Esophagus muscularis mucosa (tissue), 4 donors: ENCODE data around the gene IRX3. TPM values are rescaled to one million over a fixed set of nuclear protein-coding genes. Genes with fewer than 3 reads are reported as not detected.

ENCODE experiments used
- DNase-seq: peaks from one replicate; pipeline ENCODE4 v3.0.0-alpha.2; 2017; ENCODE audit errors: extremely low spot score
- H3K27ac ChIP-seq, 4 donors: fragments of 200-600 bp; sonication (generic); replicated peaks in 1 of 4; 1 replicate in 3 of 4; 2 replicates in 1 of 4; pipeline ENCODE4 v1.5.1; 2016 to 2019; ENCODE audit warnings: mild to moderate bottlenecking in 1 of 4
- H3K27me3 ChIP-seq, 4 donors: fragments of 200-600 bp; sonication (generic); one replicate each; pipeline versions ENCODE4 v1.5.1 to v1.6.0; 2016 to 2019
- H3K36me3 ChIP-seq, 4 donors: fragments of 200-600 bp; sonication (generic); one replicate each; pipeline ENCODE4 v1.5.1; 2016 to 2019
- H3K4me1 ChIP-seq, 4 donors: fragments of 200-600 bp; sonication (generic); one replicate each; pipeline ENCODE4 v1.5.1; 2016 to 2019
- H3K4me3 ChIP-seq, 4 donors: fragments of 200-600 bp; sonication (generic); 1 replicate in 2 of 4; 2 replicates in 2 of 4; pipeline ENCODE4 v1.5.1; 2016 to 2019; ENCODE audit warnings: mild to moderate bottlenecking in 4 of 4, moderate library complexity in 1 of 4
- H3K9me3 ChIP-seq, 4 donors: fragments of 200-600 bp; sonication (generic); 1 replicate in 3 of 4; 2 replicates in 1 of 4; pipeline ENCODE4 v1.5.1; 2016 to 2019
- CTCF ChIP-seq, 3 experiments: fragments of 200-600 bp in 2 of 3; fragments of 450-650 bp in 1 of 3; sonication (generic) in 2 of 3; IDR thresholded peaks; one replicate each; pipeline ENCODE4 v1.5.1; 2017 to 2019; ENCODE audit warnings: antibody characterized with exemption in 3 of 3, mild to moderate bottlenecking in 2 of 3, moderate library complexity in 1 of 3
- EP300 ChIP-seq: sonication (generic); formaldehyde crosslinking; IDR thresholded peaks from one replicate; pipeline ENCODE4 v1.6.1; 2017; ENCODE audit warnings: antibody characterized with exemption
- POLR2A ChIP-seq: fragments of 450-650 bp; IDR thresholded peaks from one replicate; pipeline ENCODE4 v1.6.1; 2017; ENCODE audit warnings: antibody characterized with exemption, moderate library complexity, mild to moderate bottlenecking, low read depth
- POLR2AphosphoS5 ChIP-seq, 2 donors: sonication (generic); formaldehyde crosslinking; IDR thresholded peaks; one replicate each; pipeline ENCODE4 v1.6.1; 2017; ENCODE audit warnings: antibody characterized with exemption in 2 of 2
- WGBS: methylation state at CpG from one replicate; pipeline ENCODE4 v1.1.5; 2018; 5-methylcytosine and 5-hydroxymethylcytosine counted together
- intact Hi-C: fragments of 100-400 bp; cut with DNase I; formaldehyde crosslinking; loops from one replicate; pipeline ENCODE4 v1.15.1; 2023
- total RNA-seq, 4 donors: library from RNA; depleted of rRNA; stranded (reverse); fragments of >200 nt; gene quantifications; one replicate each; pipeline versions ENCODE4 v1.1.0 to v1.2.1, GENCODE V29; 2016

The IRX3 gene
- total RNA-seq, 4 donors from 2014 or later = 0.39 to 1.7 (median 1.1) TPM

DNA sequence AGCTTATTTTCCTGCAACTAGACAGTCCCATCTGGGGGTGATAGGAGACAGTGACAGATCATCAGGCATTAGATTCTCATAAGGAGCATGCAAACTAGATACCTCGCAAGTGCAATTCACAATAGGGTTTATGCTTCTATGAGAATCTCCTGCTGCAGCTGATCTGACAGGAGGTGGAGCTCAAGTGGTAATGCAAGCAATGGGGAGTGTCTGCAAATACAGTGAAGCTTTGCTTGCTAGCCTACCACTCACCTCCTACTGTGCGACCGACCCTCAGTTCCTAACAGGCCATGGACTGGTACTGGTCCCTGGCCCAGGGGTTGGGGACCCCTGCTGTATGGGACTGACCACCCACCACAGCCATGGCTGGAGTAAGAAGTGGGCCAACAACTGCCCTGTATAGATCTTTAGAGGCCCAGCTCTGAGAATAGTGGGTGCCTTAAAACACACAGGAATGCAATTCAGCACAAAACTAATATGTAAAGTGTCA, 26.0 kb upstream of the IRX3 start:
- H3K4me3 ChIP-seq = no peak overlapping the region
- no peak overlapping the region for H3K27ac ChIP-seq
- no peaks in the 10 kb centered on the region for H3K36me3 ChIP-seq
- peaks cover 0 to 6% (median 0%) of the 10 kb centered on the region in 4 donors for H3K27me3 ChIP-seq
- intact Hi-C loops = no loop called here
- 100% methylated on average over 3 of the region's 3 CpGs for WGBS
- TF ChIP-seq CTCF (IDR thresholded peaks at IDR 0.05) = no peak
- no peaks in the 10 kb centered on the region for H3K9me3 ChIP-seq
- H3K4me1 ChIP-seq = no peaks in the 10 kb centered on the region
- no peak for DNase-seq

DNA sequence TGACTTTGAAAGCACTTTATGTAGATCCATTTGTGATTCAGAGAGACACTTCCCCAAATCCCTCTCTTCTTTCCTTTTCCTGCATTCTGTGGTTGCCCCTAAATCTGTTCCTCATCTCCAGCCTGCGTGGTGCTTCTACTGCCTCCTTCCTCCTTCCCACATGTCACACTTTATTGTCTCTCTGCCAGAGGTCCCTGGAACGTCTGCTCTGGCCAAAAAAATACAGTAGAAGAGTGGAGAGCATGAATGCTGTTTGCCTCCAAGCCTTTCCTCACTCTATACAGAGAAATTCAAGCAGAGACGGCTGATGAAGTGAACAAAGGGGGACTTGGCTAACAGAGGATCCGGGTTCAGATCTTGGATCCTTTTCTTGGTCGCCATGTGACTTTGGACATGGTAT, 22.8 kb upstream of the IRX3 start:
- Histone ChIP-seq H3K27me3 (peaks cover 0 to 25% (median 0%) of the 10 kb centered on the region in 4 donors), H3K27ac (no peak overlapping the region), H3K4me1 (no peaks in the 10 kb centered on the region), H3K9me3 (no peaks in the 10 kb centered on the region), H3K36me3 (no peaks in the 10 kb centered on the region), H3K4me3 (no peak overlapping the region)
- 61% methylated on average over 5 of the region's 5 CpGs for WGBS
- TF ChIP-seq EP300 (no peak), POLR2AphosphoS5 (IDR thresholded peaks at IDR 0.05) (no peak), CTCF (IDR thresholded peaks at IDR 0.05) (no peak), POLR2A (no peak)
- intact Hi-C loops = no loop called here
- no peak for DNase-seq

GRCh38 chr16:54305080-54305479, 18.5 kb upstream of the IRX3 start:
- H3K4me1 ChIP-seq = no peaks in the 10 kb centered on the region
- TF ChIP-seq CTCF (IDR thresholded peaks at IDR 0.05) (no peak), EP300 (no peak)
- no peak overlapping the region for H3K27ac ChIP-seq
- WGBS = 75% methylated on average over 3 of the region's 3 CpGs
- peaks cover 0 to 23% (median 0%) of the 10 kb centered on the region in 4 donors for H3K27me3 ChIP-seq
- no peaks in the 10 kb centered on the region for H3K36me3 ChIP-seq
- H3K9me3 ChIP-seq = no peaks in the 10 kb centered on the region
- intact Hi-C loops = no loop called here
- H3K4me3 ChIP-seq = no peak overlapping the region
- no peak for DNase-seq

DNA sequence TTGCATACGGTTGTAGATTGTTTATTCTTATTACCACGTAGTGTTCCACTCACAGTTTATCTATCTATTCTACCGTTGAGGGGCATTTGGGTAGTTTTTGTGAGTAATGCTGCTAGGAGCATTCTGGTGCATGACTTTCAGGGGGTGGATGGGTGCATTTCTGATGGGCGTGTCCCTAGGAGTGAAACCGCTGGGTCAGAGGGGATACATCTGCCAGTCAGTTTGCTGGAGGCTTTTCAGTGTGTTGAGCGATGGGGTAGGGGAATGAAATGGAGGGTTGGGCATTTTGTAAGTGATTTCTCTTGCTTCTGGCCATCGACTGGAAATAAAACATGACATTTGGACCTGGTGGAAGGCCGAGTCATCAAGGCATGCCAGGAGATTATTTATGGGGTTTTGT, 17.0 kb upstream of the IRX3 start:
- no peaks in the 10 kb centered on the region for H3K4me1 ChIP-seq
- no peak overlapping the region for H3K27ac ChIP-seq
- H3K36me3 ChIP-seq = no peaks in the 10 kb centered on the region
- no peak for TF ChIP-seq EP300
- no peak for DNase-seq
- peaks cover 0 to 31% (median 0%) of the 10 kb centered on the region in 4 donors for H3K27me3 ChIP-seq
- intact Hi-C loops = no loop called here
- WGBS = 79% methylated on average over 8 of the region's 8 CpGs
- H3K4me3 ChIP-seq = no peak overlapping the region
- no peaks in the 10 kb centered on the region for H3K9me3 ChIP-seq

GRCh38 chr16:54297154-54297553, 10.6 kb upstream of the IRX3 start:
- no peaks in the 10 kb centered on the region for H3K4me1 ChIP-seq
- WGBS = 86% methylated on average over 3 of the region's 3 CpGs
- no peak for DNase-seq

More at GRCh38 chr16:54297154-54297553, 10.6 kb upstream of the IRX3 start:
- Histone ChIP-seq H3K4me3 (no peak overlapping the region), H3K9me3 (peaks cover 0 to 16% (median 0%) of the 10 kb centered on the region in 4 donors), H3K36me3 (no peaks in the 10 kb centered on the region), H3K27me3 (peaks cover 0 to 43% (median 4%) of the 10 kb centered on the region in 4 donors), H3K27ac (no peak overlapping the region)
- no peak for TF ChIP-seq CTCF (IDR thresholded peaks at IDR 0.05)
- no peak for TF ChIP-seq EP300
- no peak for TF ChIP-seq POLR2A
- no peak for TF ChIP-seq POLR2AphosphoS5 (IDR thresholded peaks at IDR 0.05)
- intact Hi-C loops = no loop called here
